HG03442 (cell line): ENCODE results near the gene NFATC3.
A peak's percentile ranks its signal among the peaks of the same experiment; 100 is the strongest.

ENCODE experiments used
- ATAC-seq: cut with Tn5 transposase; IDR thresholded peaks from one replicate; pipeline ENCODE4 v1.9.1; 2021; ENCODE audit warnings: mild to moderate bottlenecking, moderate library complexity; ENCODE audit not compliant: unreplicated experiment

NFATC3 gene

GRCh38 chr16:68072038-68072695, 13.0 kb upstream of the NFATC3 start:
- no peak for ATAC-seq

- ATAC-seq = no peak
Observed at GRCh38 chr16:68073902-68074760, 11.0 kb upstream of the NFATC3 start.

- ATAC-seq = peak; percentile 82
Observed at GRCh38 chr16:68074850-68075555, 10.2 kb upstream of the NFATC3 start.

GRCh38 chr16:68075980-68076379, 9.2 kb upstream of the NFATC3 start:
- no peak for ATAC-seq

GRCh38 chr16:68076560-68076959, 8.6 kb upstream of the NFATC3 start:
- ATAC-seq = no peak

- ATAC-seq = no peak
Observed at GRCh38 chr16:68077866-68078700, 7.1 kb upstream of the NFATC3 start.

GRCh38 chr16:68078701-68079375, 6.3 kb upstream of the NFATC3 start:
- ATAC-seq = no peak

- ATAC-seq = no peak
Observed at GRCh38 chr16:68079376-68079625, 5.9 kb upstream of the NFATC3 start.

- ATAC-seq = no peak
Observed at GRCh38 chr16:68079626-68080344, 5.4 kb upstream of the NFATC3 start.

- no peak for ATAC-seq
Observed at GRCh38 chr16:68081861-68082628, 3.1 kb upstream of the NFATC3 start.

- ATAC-seq = no peak
Observed at GRCh38 chr16:68082629-68083238, 2.4 kb upstream of the NFATC3 start.

GRCh38 chr16:68083239-68083781, 1.9 kb upstream of the NFATC3 start:
- no peak for ATAC-seq

- no peak for ATAC-seq
Observed at GRCh38 chr16:68083861-68084503, 1.2 kb upstream of the NFATC3 start.

- peak; percentile 53 for ATAC-seq
Observed at GRCh38 chr16:68084504-68085258, 489 bp upstream of the NFATC3 start.

GRCh38 chr16:68086336-68086841, 1.2 kb downstream of the NFATC3 start:
- no peak for ATAC-seq

- no peak for ATAC-seq
Observed at GRCh38 chr16:68086860-68087268, 1.7 kb downstream of the NFATC3 start.

- ATAC-seq = no peak
Observed at GRCh38 chr16:68087688-68088087, 2.5 kb downstream of the NFATC3 start.
